Sigmoid colon (tissue), 7 donors: Measurements from ENCODE around the gene EDEM2. TPM values are rescaled to one million over a fixed set of nuclear protein-coding genes. Genes with fewer than 3 reads are reported as not detected.
"Not testable (repeated sequence)": the region's sequence is repeated elsewhere in the genome, so short reads cannot be mapped to it uniquely, and the experiment has no call there.

Experiments
- DNase-seq: peaks from one replicate; pipeline ENCODE4 v3.0.0-alpha.2; 2019
- H3K27ac ChIP-seq, 4 donors: fragments of 200-600 bp; sonication (generic); one replicate each; pipeline ENCODE4 v1.5.1; 2016 to 2019; ENCODE audit warnings: mild to moderate bottlenecking in 1 of 4
- H3K27me3 ChIP-seq, 3 donors: fragments of 200-600 bp; sonication (generic); one replicate each; pipeline ENCODE4 v1.5.1; 2019; ENCODE audit warnings: mild to moderate bottlenecking in 1 of 3
- H3K36me3 ChIP-seq, 4 donors: fragments of 200-600 bp; sonication (generic); one replicate each; pipeline ENCODE4 v1.5.1; 2016 to 2019
- H3K4me1 ChIP-seq, 4 donors: fragments of 200-600 bp; sonication (generic); one replicate each; pipeline ENCODE4 v1.5.1; 2017 to 2019
- H3K4me3 ChIP-seq, 4 donors: fragments of 200-600 bp; sonication (generic); one replicate each; pipeline ENCODE4 v1.5.1; 2017 to 2019; ENCODE audit warnings: mild to moderate bottlenecking in 2 of 4, moderate library complexity in 1 of 4
- H3K9me3 ChIP-seq, 4 donors: fragments of 200-600 bp in 3 of 4; sonication (generic) in 3 of 4; one replicate each; pipeline versions ENCODE4 v1.5.1 to v1.6.1; 2013 to 2019
- CTCF ChIP-seq, 4 experiments: fragments of 450-650 bp in 3 of 4; fragments of 200-600 bp in 1 of 4; IDR thresholded peaks; one replicate each; pipeline ENCODE4 v1.5.1; 2016 to 2019; ENCODE audit warnings: antibody characterized with exemption in 4 of 4, mild to moderate bottlenecking in 3 of 4, moderate library complexity in 2 of 4
- EP300 ChIP-seq, 4 donors: sonication (generic); formaldehyde crosslinking; IDR thresholded peaks; one replicate each; pipeline ENCODE4 v1.6.1; 2017; ENCODE audit warnings: antibody characterized with exemption in 4 of 4
- POLR2A ChIP-seq, 2 donors: fragments of 450-650 bp; IDR thresholded peaks; one replicate each; pipeline ENCODE4 v1.6.1; 2016; ENCODE audit warnings: antibody characterized with exemption in 2 of 2, mild to moderate bottlenecking in 2 of 2, moderate library complexity in 2 of 2
- POLR2AphosphoS5 ChIP-seq, 4 donors: sonication (generic); formaldehyde crosslinking; IDR thresholded peaks; one replicate each; pipeline ENCODE4 v1.6.1; 2017; ENCODE audit warnings: antibody characterized with exemption in 4 of 4
- WGBS, 2 donors: extraction: QIAGEN DNeasy Blood & Tissue Kit; methylation state at CpG; one replicate each; pipeline ENCODE4 v1.1.7; 2013; 5-methylcytosine and 5-hydroxymethylcytosine counted together
- intact Hi-C: fragments of 100-400 bp; cut with DNase I; formaldehyde crosslinking; loops from one replicate; pipeline ENCODE4 v1.15.1; 2023
- polyA plus RNA-seq, 3 donors: library from polyadenylated mRNA; stranded (reverse); fragments of 200-250 nt; gene quantifications; one replicate each; pipeline ENCODE4 v1.2.3, GENCODE V29; 2013
- total RNA-seq, 4 donors: library from RNA; depleted of rRNA; stranded (reverse); fragments of >200 nt; gene quantifications; one replicate each; pipeline ENCODE4 v1.1.0, GENCODE V29; 2016
- donor health status: healthy with polysubstance abuse.
- donor health status: Bipolar disorder and iron deficiency.
- donor health status: healthy.

EDEM2 gene
- total and polyA plus RNA-seq, 7 donors, result 8.4 to 24.9 (median 10.8) TPM

- Histone ChIP-seq H3K36me3 (no peaks in the 10 kb centered on the region), H3K27me3 (no peaks in the 10 kb centered on the region), H3K4me3 (no peak overlapping the region), H3K9me3 (no peaks in the 10 kb centered on the region), H3K27ac (no peak overlapping the region), H3K4me1 (peaks cover 0 to 7% (median 0%) of the 10 kb centered on the region in 4 donors)
- DNase-seq, result no peak
- intact Hi-C loops, result no loop called here
- 79 to 81% methylated on average over 2 of the region's 2 CpGs for WGBS, 2 donors
- TF ChIP-seq EP300 (IDR thresholded peaks at IDR 0.05) (no peak), POLR2AphosphoS5 (IDR thresholded peaks at IDR 0.05) (no peak), CTCF (IDR thresholded peaks at IDR 0.05) (no peak)
Measured at GRCh38 chr20:35155936-35156335, 8.8 kb upstream of the EDEM2 start.

GRCh38 chr20:35151736-35152135 lies 4.6 kb upstream of the EDEM2 start:
- intact Hi-C loops, result no loop called here
- TF ChIP-seq EP300 (IDR thresholded peaks at IDR 0.05) (no peak), POLR2AphosphoS5 (IDR thresholded peaks at IDR 0.05) (peak in 2 of 4 donors; percentile 30 to 40), POLR2A (IDR thresholded peaks at IDR 0.05) (no peak)
- H3K27ac ChIP-seq, result peak overlapping the region in 3 of 4 donors; percentile 27 to 31 (median 30)

GRCh38 chr20:35150846-35151579 lies 3.9 kb upstream of the EDEM2 start:
- H3K27ac ChIP-seq, result peak overlapping the region in 2 of 4 donors; percentile 4 to 31
- H3K9me3 ChIP-seq, result no peaks in the 10 kb centered on the region
- intact Hi-C loops, result no loop called here
- WGBS, 2 donors, result 87 to 91% methylated on average over 6 of the region's 6 CpGs
- no peak overlapping the region for H3K4me3 ChIP-seq
- DNase-seq, result no peak
- H3K4me1 ChIP-seq, result peaks cover 0 to 20% (median 17%) of the 10 kb centered on the region in 4 donors
- no peak for TF ChIP-seq POLR2AphosphoS5 (IDR thresholded peaks at IDR 0.05)
- TF ChIP-seq EP300 (IDR thresholded peaks at IDR 0.05), result no peak
- no peak for TF ChIP-seq POLR2A (IDR thresholded peaks at IDR 0.05)
- TF ChIP-seq CTCF (IDR thresholded peaks at IDR 0.05), result no peak
- H3K27me3 ChIP-seq, result no peaks in the 10 kb centered on the region
- H3K36me3 ChIP-seq, result no peaks in the 10 kb centered on the region

More at GRCh38 chr20:35151736-35152135, 4.6 kb upstream of the EDEM2 start:
- H3K4me1 ChIP-seq, result peaks cover 0 to 13% (median 10%) of the 10 kb centered on the region in 4 donors
- H3K36me3 ChIP-seq, result no peaks in the 10 kb centered on the region
- WGBS, 2 donors, result 76 to 82% methylated on average over 4 of the region's 4 CpGs
- no peak overlapping the region for H3K4me3 ChIP-seq
- H3K9me3 ChIP-seq, result no peaks in the 10 kb centered on the region
- no peaks in the 10 kb centered on the region for H3K27me3 ChIP-seq
- DNase-seq, result no peak

GRCh38 chr20:35147575-35148071 lies 487 bp upstream of the EDEM2 start:
- Histone ChIP-seq H3K27ac (peak overlapping the region; percentile 76 to 82 (median 79)), H3K36me3 (peaks cover 0 to 14% (median 4%) of the 10 kb centered on the region in 4 donors), H3K4me1 (peaks cover 0 to 29% (median 22%) of the 10 kb centered on the region in 4 donors), H3K4me3 (peak overlapping the region; percentile 60 to 75 (median 70))
- not testable (repeated sequence) for DNase-seq, H3K9me3 ChIP-seq, H3K27me3 ChIP-seq
- intact Hi-C loops, result loop anchor here (1.0 to 5.0 kb wide), 3 partner anchors 55 to 290 kb away; partner anchors contain the start of genes GDF5 and TRPC4AP
- 1 to 3% methylated on average over 19 of the region's 19 CpGs for WGBS, 2 donors

GRCh38 chr20:35146299-35146919 lies 727 bp downstream of the EDEM2 start:
- no peak for DNase-seq
- Histone ChIP-seq H3K27ac (peak overlapping the region; percentile 76 to 82 (median 79)), H3K36me3 (peaks cover 0 to 26% (median 9%) of the 10 kb centered on the region in 4 donors), H3K4me3 (peak overlapping the region; percentile 60 to 75 (median 70)), H3K4me1 (peaks cover 0 to 29% (median 20%) of the 10 kb centered on the region in 4 donors), H3K9me3 (no peaks in the 10 kb centered on the region), H3K27me3 (no peaks in the 10 kb centered on the region)
- TF ChIP-seq CTCF (IDR thresholded peaks at IDR 0.05) (peak in 1 of 4 experiments; percentile 20), EP300 (IDR thresholded peaks at IDR 0.05) (no peak), POLR2A (IDR thresholded peaks at IDR 0.05) (no peak), POLR2AphosphoS5 (IDR thresholded peaks at IDR 0.05) (no peak)
- intact Hi-C loops, result loop anchor here (5.0 kb wide), 2 partner anchors 54 to 291 kb away; partner anchors contain the start of genes GDF5 and TRPC4AP
- 2 to 5% methylated on average over 23 of the region's 23 CpGs for WGBS, 2 donors
